ENCODE measurements around the gene ADAT2. TPM values are rescaled to one million over a fixed set of nuclear protein-coding genes. Genes with fewer than 3 reads are reported as not detected.
"Not testable (repeated sequence)": the region's sequence is repeated elsewhere in the genome, so short reads cannot be mapped to it uniquely, and the experiment has no call there.

The ADAT2 gene
- total RNA-seq, 4 donors from 2014 or later = 1.7 to 11.3 (median 6.1) TPM

DNA sequence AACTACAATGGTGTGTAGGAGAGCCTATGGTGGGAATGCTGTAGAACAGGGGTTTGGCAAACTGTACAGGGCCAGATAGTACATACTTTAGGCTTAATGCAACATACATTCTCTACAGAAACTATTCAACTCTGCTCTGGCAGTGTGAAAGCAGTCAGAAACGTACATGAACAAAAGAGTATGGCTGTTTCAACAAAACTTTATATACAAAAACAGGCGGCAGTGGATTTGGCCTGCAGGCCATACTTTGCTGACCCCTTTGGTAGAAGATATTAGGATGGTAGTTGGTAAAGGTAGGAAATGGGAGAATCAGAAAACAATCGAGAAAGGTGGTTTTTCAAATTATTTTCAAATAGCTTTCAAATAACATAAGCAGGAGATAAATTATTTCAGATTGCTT, 36.3 kb upstream of the ADAT2 start:
- Histone ChIP-seq H3K27ac (no peak overlapping the region), H3K36me3 (no peaks in the 10 kb centered on the region), H3K4me3 (no peak overlapping the region), H3K27me3 (no peaks in the 10 kb centered on the region), H3K4me1 (no peaks in the 10 kb centered on the region), H3K9me3 (no peaks in the 10 kb centered on the region)
- no peak for TF ChIP-seq CTCF (IDR thresholded peaks at IDR 0.05)
- no peak for TF ChIP-seq POLR2A (IDR thresholded peaks at IDR 0.05)
- no peak for DNase-seq

GRCh38 chr6:143485967-143486366, 35.5 kb upstream of the ADAT2 start:
- TF ChIP-seq POLR2A (IDR thresholded peaks at IDR 0.05) = no peak
- TF ChIP-seq CTCF (IDR thresholded peaks at IDR 0.05) = no peak
- no peak overlapping the region for H3K27ac ChIP-seq
- H3K9me3 ChIP-seq = no peaks in the 10 kb centered on the region
- no peak overlapping the region for H3K4me3 ChIP-seq
- no peaks in the 10 kb centered on the region for H3K36me3 ChIP-seq
- no peaks in the 10 kb centered on the region for H3K4me1 ChIP-seq
- no peak for DNase-seq
- H3K27me3 ChIP-seq = no peaks in the 10 kb centered on the region

- no peak for DNase-seq
- Histone ChIP-seq H3K4me3 (no peak overlapping the region), H3K27me3 (no peaks in the 10 kb centered on the region), H3K27ac (no peak overlapping the region), H3K36me3 (peaks cover 0 to 9% (median 0%) of the 10 kb centered on the region in 3 donors), H3K9me3 (no peaks in the 10 kb centered on the region), H3K4me1 (no peaks in the 10 kb centered on the region)
- no peak for TF ChIP-seq CTCF (IDR thresholded peaks at IDR 0.05)
- TF ChIP-seq POLR2A (IDR thresholded peaks at IDR 0.05) = no peak
Measured at GRCh38 chr6:143482593-143482992, 32.1 kb upstream of the ADAT2 start.

DNA sequence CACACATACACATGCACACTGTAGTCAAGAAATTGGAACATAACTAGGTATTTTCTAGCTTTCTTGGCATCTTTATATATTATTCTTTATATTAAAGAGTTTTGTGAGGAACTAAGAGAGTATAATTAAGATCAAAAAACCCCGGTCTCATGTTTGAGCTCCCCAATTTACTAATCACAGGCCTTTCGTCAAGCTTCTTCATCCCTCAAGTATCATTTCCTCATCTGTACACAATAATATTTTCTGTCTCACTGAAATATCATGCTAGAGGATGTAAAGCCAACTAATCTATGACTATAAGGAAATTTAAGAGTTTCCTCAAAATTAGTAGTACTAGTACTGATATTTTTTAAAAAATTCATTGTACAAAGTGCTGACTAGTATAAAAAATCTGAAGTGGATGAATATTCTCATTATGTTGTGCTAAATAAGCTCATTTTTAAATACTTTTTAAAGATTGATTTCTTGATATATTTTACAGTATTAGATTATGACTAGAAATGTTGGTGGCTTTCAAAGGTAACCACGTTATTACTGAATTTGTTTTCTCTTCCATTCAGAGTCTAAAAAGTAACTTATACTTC, 28.1 kb upstream of the ADAT2 start:
- DNase-seq = no peak
- H3K36me3 ChIP-seq = peaks cover 0 to 23% (median 0%) of the 10 kb centered on the region in 3 donors
- TF ChIP-seq POLR2A (IDR thresholded peaks at IDR 0.05) = no peak
- no peaks in the 10 kb centered on the region for H3K27me3 ChIP-seq
- H3K27ac ChIP-seq = no peak overlapping the region
- no peaks in the 10 kb centered on the region for H3K9me3 ChIP-seq
- no peak overlapping the region for H3K4me3 ChIP-seq
- H3K4me1 ChIP-seq = no peaks in the 10 kb centered on the region

DNA sequence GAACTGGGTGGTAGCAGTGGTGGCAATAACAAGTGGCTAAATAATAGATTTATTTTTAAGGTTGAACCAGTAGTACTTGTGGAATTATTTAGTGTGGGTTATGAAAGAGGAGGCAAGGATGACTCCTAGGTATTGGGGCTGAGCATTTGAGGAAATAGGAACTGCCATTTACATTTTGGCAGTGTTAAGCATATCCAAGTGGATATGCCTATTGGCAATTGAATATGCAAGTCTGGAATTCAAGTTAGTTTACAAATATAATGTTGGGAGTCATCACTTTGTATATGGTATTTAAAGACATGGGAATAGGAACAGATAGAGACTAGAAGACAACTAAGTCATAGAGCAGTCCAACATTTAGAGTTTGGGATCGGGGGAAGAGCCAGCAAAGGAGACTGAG, 26.1 kb upstream of the ADAT2 start:
- no peak for TF ChIP-seq POLR2A (IDR thresholded peaks at IDR 0.05)
- TF ChIP-seq CTCF (IDR thresholded peaks at IDR 0.05) = no peak
- Histone ChIP-seq H3K4me1 (no peaks in the 10 kb centered on the region), H3K36me3 (peaks cover 0 to 38% (median 0%) of the 10 kb centered on the region in 3 donors), H3K27ac (no peak overlapping the region), H3K9me3 (no peaks in the 10 kb centered on the region), H3K27me3 (no peaks in the 10 kb centered on the region), H3K4me3 (no peak overlapping the region)
- DNase-seq = no peak

GRCh38 chr6:143471822-143472221, 21.3 kb upstream of the ADAT2 start:
- Histone ChIP-seq H3K27me3 (no peaks in the 10 kb centered on the region), H3K27ac (no peak overlapping the region), H3K36me3 (peaks cover 0 to 29% (median 0%) of the 10 kb centered on the region in 3 donors), H3K9me3 (no peaks in the 10 kb centered on the region), H3K4me1 (no peaks in the 10 kb centered on the region), H3K4me3 (no peak overlapping the region)
- TF ChIP-seq CTCF (IDR thresholded peaks at IDR 0.05) (no peak), POLR2A (IDR thresholded peaks at IDR 0.05) (no peak)
- DNase-seq = no peak

DNA sequence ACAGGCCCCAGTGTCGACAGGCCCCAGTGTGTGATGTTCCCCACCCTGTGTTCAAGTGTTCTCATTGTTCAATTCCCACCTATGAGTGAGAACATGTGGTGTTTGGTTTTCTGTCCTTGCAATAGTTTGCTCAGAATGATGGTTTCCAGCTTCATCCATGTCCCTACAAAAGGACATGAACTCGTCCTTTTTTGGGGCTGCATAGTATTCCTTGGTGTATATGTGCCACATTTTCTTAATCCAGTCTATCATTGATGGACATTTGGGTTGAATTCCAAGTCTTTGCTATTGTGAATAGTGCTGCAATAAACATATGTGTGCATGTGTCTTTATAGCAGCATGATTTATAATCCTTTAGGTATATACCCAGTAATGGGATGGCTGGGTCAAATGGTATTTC, 18.3 kb upstream of the ADAT2 start:
- H3K36me3 ChIP-seq = peaks cover 0 to 24% (median 0%) of the 10 kb centered on the region in 3 donors
- not testable (repeated sequence) for H3K27ac ChIP-seq, H3K4me1 ChIP-seq, DNase-seq, H3K27me3 ChIP-seq, H3K4me3 ChIP-seq, H3K9me3 ChIP-seq

Measured in Peyer's patch (tissue), 4 donors.